Measurements from ENCODE around the gene RUFY2. TPM values are rescaled to one million over a fixed set of nuclear protein-coding genes. Genes with fewer than 3 reads are reported as not detected.

Gene RUFY2
- total and polyA plus RNA-seq, 11 donors, result 3.2 to 11.8 (median 8.6) TPM

- H3K4me3 ChIP-seq, result peak overlapping the region in 9 of 12 donors; percentile 75 to 98 (median 94)
- TF ChIP-seq POLR2A (IDR thresholded peaks at IDR 0.05), result no peak
- DNase-seq (no peak), ATAC-seq (no peak)
- H3K27me3 ChIP-seq, result no peaks in the 10 kb centered on the region
- H3K4me1 ChIP-seq, result peaks cover 5 to 68% (median 50%) of the 10 kb centered on the region in 12 donors
- H3K27ac ChIP-seq, result peak overlapping the region in 5 of 12 donors; percentile 1 to 99 (median 5)
- 4 to 7% (median 5%) methylated on average over 8 of the region's 8 CpGs for WGBS, 4 donors
- no peaks in the 10 kb centered on the region for H3K9me3 ChIP-seq
- intact Hi-C loops (cut with DNase I), result loop anchor here in 6 of 10 donors (5.0 to 10.0 kb wide), 4 partner anchors 258 to 450 kb away; partner anchors contain the start of genes HERC4 (in 6 of the 6), SIRT1 (in 2 of the 6) and CCAR1 (in 1 of the 6)
- H3K36me3 ChIP-seq, result peaks cover 0 to 27% (median 19%) of the 10 kb centered on the region in 9 donors
Observed at GRCh38 chr10:68334672-68335467, 72.2 kb downstream of the RUFY2 start.

- Histone ChIP-seq H3K9me3 (no peaks in the 10 kb centered on the region), H3K36me3 (peaks cover 0 to 15% (median 8%) of the 10 kb centered on the region in 9 donors), H3K4me1 (peaks cover 5 to 71% (median 53%) of the 10 kb centered on the region in 12 donors), H3K4me3 (peak overlapping the region; percentile 70 to 98 (median 90)), H3K27ac (peak overlapping the region in 10 of 12 donors; percentile 97 to 100 (median 99)), H3K27me3 (no peaks in the 10 kb centered on the region)
- DNase-seq, result no peak
- ATAC-seq, result no peak
- intact Hi-C loops (cut with DNase I), result loop anchor here in 7 of 10 donors (2.0 to 10.0 kb wide), 5 partner anchors 256 to 449 kb away; partner anchors contain the start of genes HERC4 (in 6 of the 7), SIRT1 (in 4 of the 7) and CCAR1 (in 1 of the 7)
- TF ChIP-seq POLR2A (IDR thresholded peaks at IDR 0.05) (no peak), CTCF (IDR thresholded peaks at IDR 0.05) (no peak)
- WGBS, 4 donors, result 2 to 3% (median 3%) methylated on average over 10 of the region's 10 CpGs
Observed at GRCh38 chr10:68333440-68334431, 73.3 kb downstream of the RUFY2 start.

- H3K27ac ChIP-seq, result peak overlapping the region; percentile 95 to 100 (median 99)
- H3K4me3 ChIP-seq, result peak overlapping the region; percentile 70 to 98 (median 90)
- TF ChIP-seq POLR2A (IDR thresholded peaks at IDR 0.05) (no peak), CTCF (IDR thresholded peaks at IDR 0.05) (no peak)
- H3K36me3 ChIP-seq, result peaks cover 0 to 8% (median under 1%) of the 10 kb centered on the region in 9 donors
- H3K4me1 ChIP-seq, result peaks cover 5 to 71% (median 48%) of the 10 kb centered on the region in 12 donors
- H3K9me3 ChIP-seq, result no peaks in the 10 kb centered on the region
- DNase-seq, result no peak
- WGBS, 4 donors, result 0 to 1% (median 0%) methylated on average over 10 of the region's 10 CpGs
- no peaks in the 10 kb centered on the region for H3K27me3 ChIP-seq
- intact Hi-C loops (cut with DNase I), result loop anchor here in 7 of 10 donors (2.0 to 10.0 kb wide), 5 partner anchors 256 to 448 kb away; partner anchors contain the start of genes HERC4 (in 6 of the 7), SIRT1 (in 4 of the 7) and CCAR1 (in 1 of the 7)
- ATAC-seq, result no peak
Observed at GRCh38 chr10:68333058-68333395, 74.0 kb downstream of the RUFY2 start.

All from heart left ventricle (tissue), 16 donors.